HUES48 (cell line): ENCODE measurements around the gene ZDHHC23.

Experiments used
- H3K27ac ChIP-seq: one replicate; pipeline ENCODE4 v1.7.0; 2013; ENCODE audit warnings: low read depth, low read length, inconsistent platforms
- H3K27me3 ChIP-seq: 2 replicates; pipeline ENCODE4 v1.6.1; 2013; ENCODE audit warnings: mild to moderate bottlenecking, low read length; ENCODE audit not compliant: control insufficient read depth, insufficient read depth
- H3K36me3 ChIP-seq: 2 replicates; pipeline ENCODE4 v1.6.1; 2013; ENCODE audit warnings: low read length; ENCODE audit not compliant: control insufficient read depth, insufficient read depth
- H3K4me1 ChIP-seq: 2 replicates; pipeline ENCODE4 v1.6.1; 2013; ENCODE audit warnings: mild to moderate bottlenecking, low read length; ENCODE audit not compliant: control insufficient read depth, insufficient read depth
- H3K4me3 ChIP-seq: 2 replicates; pipeline ENCODE4 v1.5.1; 2013; ENCODE audit warnings: mild to moderate bottlenecking, low read depth, low read length
- H3K9ac ChIP-seq: 2 replicates; pipeline ENCODE4 v1.6.1; 2013; ENCODE audit warnings: mild to moderate bottlenecking, low read depth, low read length, moderate library complexity
- H3K9me3 ChIP-seq: 2 replicates; pipeline ENCODE4 v1.6.1; 2013; ENCODE audit warnings: low read length; ENCODE audit not compliant: control insufficient read depth, insufficient read depth

The ZDHHC23 gene

GRCh38 chr3:113985541-113985940 lies 37.7 kb downstream of the ZDHHC23 start:
- Histone ChIP-seq H3K27ac (no peak overlapping the region), H3K9me3 (no peaks in the 10 kb centered on the region), H3K4me1 (no peaks in the 10 kb centered on the region), H3K9ac (no peak overlapping the region), H3K4me3 (no peak overlapping the region), H3K36me3 (no peaks in the 10 kb centered on the region), H3K27me3 (no peaks in the 10 kb centered on the region)

- no peak overlapping the region for H3K4me3 ChIP-seq
- 0 out of 2 replicates have a peak, but pooled peaks cover 4% of the 10 kb centered on the region for H3K9me3 ChIP-seq
- no peak overlapping the region for H3K27ac ChIP-seq
- no peaks in the 10 kb centered on the region for H3K4me1 ChIP-seq
- no peaks in the 10 kb centered on the region for H3K36me3 ChIP-seq
- no peaks in the 10 kb centered on the region for H3K27me3 ChIP-seq
- H3K9ac ChIP-seq: no peak overlapping the region
Observed at GRCh38 chr3:114005481-114005880, 57.7 kb downstream of the ZDHHC23 start.

DNA sequence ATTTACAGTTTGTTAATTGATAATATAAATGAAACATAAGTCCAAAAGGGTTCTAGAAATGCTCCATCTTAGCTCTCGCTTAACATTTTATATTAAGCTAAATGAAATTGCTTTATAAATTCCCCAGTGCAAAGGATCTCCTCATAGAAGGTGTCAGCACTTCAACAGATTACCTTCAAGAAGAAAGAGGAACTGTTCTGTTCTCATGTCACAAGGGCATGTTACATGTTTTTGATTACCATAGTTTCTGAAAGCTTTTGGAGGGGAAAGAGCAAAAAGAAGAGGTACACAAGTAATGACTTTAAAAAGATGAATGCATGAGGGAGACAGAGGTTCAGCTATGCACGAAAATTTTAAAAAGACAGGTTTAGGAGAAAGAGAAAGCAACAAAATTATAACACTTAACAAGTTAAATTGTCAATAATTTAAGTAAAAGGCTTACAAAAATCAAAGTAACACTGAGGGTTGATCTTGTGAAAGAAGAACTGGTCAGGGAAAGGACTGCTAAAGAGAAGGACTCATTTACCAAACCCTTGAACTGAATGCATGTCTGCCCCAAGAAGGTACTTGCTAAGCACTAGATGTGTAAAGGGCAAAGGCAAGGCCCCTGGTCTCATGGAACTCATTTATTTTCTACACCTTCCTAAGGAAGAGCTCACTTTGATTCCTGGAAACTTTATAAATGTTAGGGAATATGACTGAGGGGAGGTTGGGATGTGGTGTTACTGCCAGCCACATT lies 63.4 kb downstream of the ZDHHC23 start:
- no peaks in the 10 kb centered on the region for H3K9me3 ChIP-seq
- no peaks in the 10 kb centered on the region for H3K36me3 ChIP-seq
- no peak overlapping the region for H3K27ac ChIP-seq
- H3K9ac ChIP-seq: no peak overlapping the region
- no peaks in the 10 kb centered on the region for H3K4me1 ChIP-seq
- H3K4me3 ChIP-seq: no peak overlapping the region
- no peaks in the 10 kb centered on the region for H3K27me3 ChIP-seq
